OCI-LY1 (cell line): ENCODE data around the gene TMEM52.

Source experiments
- H2AFZ ChIP-seq: fragments of 200-600 bp; sonication (generic), shearing (Covaris generic); 2 replicates; pipeline ENCODE4 v1.6.0; 2014; ENCODE audit warnings: antibody characterized with exemption, mild to moderate bottlenecking, low read length
- H3F3A ChIP-seq: fragments of 200-600 bp; sonication (generic), shearing (Covaris generic); 2 replicates; pipeline ENCODE4 v1.6.0; 2014; ENCODE audit warnings: mild to moderate bottlenecking, antibody characterized with exemption, low read length, moderate library complexity; ENCODE audit not compliant: insufficient read depth
- H3K27ac ChIP-seq: fragments of 200-600 bp; sonication (generic); 2 replicates; pipeline ENCODE4 v1.5.1; 2014; ENCODE audit warnings: low read length, mixed run types, mild to moderate bottlenecking, low read depth; ENCODE audit not compliant: poor library complexity, severe bottlenecking
- H3K27me3 ChIP-seq: fragments of 200-600 bp; sonication (generic); 2 replicates; pipeline ENCODE4 v1.6.0; 2014; ENCODE audit warnings: antibody characterized with exemption, mild to moderate bottlenecking, low read length, moderate library complexity; ENCODE audit not compliant: insufficient read depth
- H3K36me3 ChIP-seq: fragments of 200-600 bp; sonication (generic); 2 replicates; pipeline ENCODE4 v1.6.1; 2014; ENCODE audit warnings: mild to moderate bottlenecking, antibody characterized with exemption, low read length, moderate library complexity, mixed read lengths; ENCODE audit not compliant: insufficient read depth
- H3K4me1 ChIP-seq: fragments of 200-600 bp; sonication (generic); 2 replicates; pipeline ENCODE4 v1.5.1; 2014; ENCODE audit warnings: mild to moderate bottlenecking, low read length, moderate library complexity; ENCODE audit not compliant: insufficient read depth, severe bottlenecking
- H3K4me2 ChIP-seq: fragments of 200-600 bp; sonication (generic), shearing (Covaris generic); 2 replicates; pipeline ENCODE4 v1.6.1; 2014; ENCODE audit warnings: low read length
- H3K4me3 ChIP-seq: fragments of 200-600 bp; sonication (generic); 2 replicates; pipeline ENCODE4 v1.5.1; 2014; ENCODE audit warnings: low read length, low read depth, mild to moderate bottlenecking, mixed read lengths; ENCODE audit not compliant: poor library complexity, severe bottlenecking
- H3K79me2 ChIP-seq: fragments of 200-600 bp; shearing (Covaris generic); 2 replicates; pipeline ENCODE4 v1.6.1; 2016; ENCODE audit warnings: mixed run types, low read length, mixed read lengths; ENCODE audit not compliant: insufficient read depth
- H3K9ac ChIP-seq: fragments of 200-600 bp; sonication (generic), shearing (Covaris generic); 2 replicates; pipeline ENCODE4 v1.6.1; 2014; ENCODE audit warnings: mild to moderate bottlenecking, low read length, mixed read lengths
- H3K9me2 ChIP-seq: fragments of 200-600 bp; sonication (generic), shearing (Covaris generic); 2 replicates; pipeline ENCODE4 v1.6.1; 2014; ENCODE audit warnings: low read depth, mild to moderate bottlenecking, low read length, mixed read lengths
- H3K9me3 ChIP-seq: fragments of 200-600 bp; shearing (Covaris generic); 2 replicates; pipeline ENCODE4 v1.6.1; 2014; ENCODE audit warnings: low read length, mixed read lengths
- H4K20me1 ChIP-seq: fragments of 200-600 bp; sonication (generic), shearing (Covaris generic); 2 replicates; pipeline ENCODE4 v1.6.0; 2016; ENCODE audit warnings: mild to moderate bottlenecking, low read length; ENCODE audit not compliant: insufficient read depth
- CTCF ChIP-seq: fragments of 200-600 bp; sonication (generic), shearing (Covaris generic); IDR thresholded peaks from 2 replicates; pipeline ENCODE4 v1.5.1; 2017; ENCODE audit warnings: mild to moderate bottlenecking, antibody characterized with exemption, low read length, moderate library complexity, mixed read lengths
- EZH2 ChIP-seq: fragments of 200-600 bp; sonication (generic), shearing (Covaris generic); IDR thresholded peaks from 2 replicates; pipeline ENCODE4 v1.8.0; 2017; ENCODE audit warnings: borderline replicate concordance, mixed run types, mild to moderate bottlenecking, antibody characterized with exemption, low read length, moderate library complexity, mixed read lengths

Gene TMEM52

GRCh38 chr1:1957533-1957961 is 38.5 kb upstream of the TMEM52 start:
- H3K79me2 ChIP-seq, result no peaks in the 10 kb centered on the region
- H3K9me3 ChIP-seq, result peaks cover 10% of the 10 kb centered on the region
- no peak overlapping the region for H3K4me2 ChIP-seq
- no peaks in the 10 kb centered on the region for H3K4me1 ChIP-seq
- no peaks in the 10 kb centered on the region for H3K9me2 ChIP-seq
- 0 out of 2 replicates have a peak, but pooled peaks cover 3% of the 10 kb centered on the region for H3K36me3 ChIP-seq
- H3K27ac ChIP-seq, result no peak overlapping the region
- H4K20me1 ChIP-seq, result no peaks in the 10 kb centered on the region
- H2AFZ ChIP-seq, result no peak overlapping the region
- H3K4me3 ChIP-seq, result no peak overlapping the region
- no peaks in the 10 kb centered on the region for H3F3A ChIP-seq
- no peak overlapping the region for H3K9ac ChIP-seq
- H3K27me3 ChIP-seq, result peaks cover 4% of the 10 kb centered on the region; the same call in 1 of the 2 replicates
- TF ChIP-seq EZH2 (no peak), CTCF (no peak)

- Histone ChIP-seq H4K20me1 (no peaks in the 10 kb centered on the region), H3K9me2 (no peaks in the 10 kb centered on the region), H3K9me3 (peaks cover 10% of the 10 kb centered on the region), H3K36me3 (0 out of 2 replicates have a peak, but pooled peaks cover 3% of the 10 kb centered on the region), H2AFZ (no peak overlapping the region), H3K27me3 (peaks cover 4% of the 10 kb centered on the region), H3K4me1 (no peaks in the 10 kb centered on the region), H3K27ac (no peak overlapping the region), H3K79me2 (no peaks in the 10 kb centered on the region), H3K4me2 (no peak overlapping the region), H3F3A (no peaks in the 10 kb centered on the region), H3K9ac (no peak overlapping the region), H3K4me3 (no peak overlapping the region)
- TF ChIP-seq CTCF (no peak), EZH2 (no peak)
Measured at GRCh38 chr1:1956586-1957532, 37.8 kb upstream of the TMEM52 start.

- H3F3A ChIP-seq, result no peaks in the 10 kb centered on the region
- TF ChIP-seq CTCF (no peak), EZH2 (no peak)
- no peak overlapping the region for H3K9ac ChIP-seq
- no peak overlapping the region for H3K27ac ChIP-seq
- peaks cover 10% of the 10 kb centered on the region for H3K9me3 ChIP-seq
- H4K20me1 ChIP-seq, result no peaks in the 10 kb centered on the region
- H3K4me3 ChIP-seq, result no peak overlapping the region
- H3K9me2 ChIP-seq, result no peaks in the 10 kb centered on the region
- no peak overlapping the region for H2AFZ ChIP-seq
- no peaks in the 10 kb centered on the region for H3K4me1 ChIP-seq
- H3K36me3 ChIP-seq, result peaks cover 3% of the 10 kb centered on the region; the same call in 1 of the 2 replicates
- H3K27me3 ChIP-seq, result peaks cover 11% of the 10 kb centered on the region
- H3K79me2 ChIP-seq, result no peaks in the 10 kb centered on the region
- H3K4me2 ChIP-seq, result no peak overlapping the region
Measured at GRCh38 chr1:1956101-1956500, 37.0 kb upstream of the TMEM52 start.
